Thyroid gland (tissue), 4 donors: ENCODE measurements around the gene CD59. TPM values are rescaled to one million over a fixed set of nuclear protein-coding genes. Genes with fewer than 3 reads are reported as not detected.

Experiments
- DNase-seq, 2 donors: peaks; one replicate each; pipeline ENCODE4 v3.0.0-alpha.2; 2019
- H3K27ac ChIP-seq, 3 donors: fragments of 200-600 bp; sonication (generic); 1 replicate in 2 of 3; 2 replicates in 1 of 3; pipeline ENCODE4 v1.5.1; 2016 to 2019; ENCODE audit warnings: mild to moderate bottlenecking in 1 of 3, moderate library complexity in 1 of 3
- H3K27me3 ChIP-seq: fragments of 200-600 bp; sonication (generic); one replicate; pipeline ENCODE4 v1.5.1; 2019
- H3K36me3 ChIP-seq, 2 donors: fragments of 200-600 bp; sonication (generic); one replicate each; pipeline ENCODE4 v1.5.1; 2016 to 2019
- H3K4me1 ChIP-seq, 2 donors: fragments of 200-600 bp; sonication (generic); one replicate each; pipeline ENCODE4 v1.5.1; 2017 to 2019
- H3K4me3 ChIP-seq, 3 donors: fragments of 200-600 bp; sonication (generic); replicated peaks in 1 of 3; 1 replicate in 2 of 3; 2 replicates in 1 of 3; pipeline ENCODE4 v1.5.1; 2016; ENCODE audit warnings: mild to moderate bottlenecking in 1 of 3
- H3K9me3 ChIP-seq: fragments of 200-600 bp; sonication (generic); one replicate; pipeline ENCODE4 v1.5.1; 2017
- CTCF ChIP-seq, 6 experiments: fragments of 200-600 bp in 3 of 6; fragments of 450-650 bp in 3 of 6; sonication (generic) in 3 of 6; IDR thresholded peaks; one replicate each; pipeline ENCODE4 v1.5.1; 2016 to 2019; ENCODE audit warnings: antibody characterized with exemption in 6 of 6, mild to moderate bottlenecking in 2 of 6, inconsistent platforms in 1 of 6, moderate library complexity in 1 of 6
- POLR2A ChIP-seq, 2 donors: fragments of 450-650 bp; IDR thresholded peaks; one replicate each; pipeline ENCODE4 v1.6.1; 2017; ENCODE audit warnings: antibody characterized with exemption in 2 of 2, mild to moderate bottlenecking in 2 of 2, moderate library complexity in 1 of 2
- WGBS, 2 donors: methylation state at CpG; one replicate each; pipeline ENCODE4 v1.1.5; 2017; 5-methylcytosine and 5-hydroxymethylcytosine counted together
- intact Hi-C: fragments of 100-400 bp; cut with DNase I; formaldehyde crosslinking; loops from one replicate; pipeline ENCODE4 v1.15.1; 2023
- total RNA-seq, 4 donors: library from RNA; depleted of rRNA; stranded (reverse); fragments of >200 nt; gene quantifications; one replicate each; pipeline ENCODE4 v1.2.3, GENCODE V29; 2016

CD59 gene
- total RNA-seq, 4 donors from 2014 or later = 367 to 562 (median 504) TPM

GRCh38 chr11:33689085-33689484 lies 47.1 kb downstream of the CD59 start:
- no peak for DNase-seq
- Histone ChIP-seq H3K4me1 (peaks cover 20 to 39% of the 10 kb centered on the region in 2 donors), H3K9me3 (no peaks in the 10 kb centered on the region), H3K4me3 (no peak overlapping the region), H3K27ac (peak overlapping the region in 2 of 3 donors; percentile 86 to 89), H3K36me3 (no peaks in the 10 kb centered on the region), H3K27me3 (no peaks in the 10 kb centered on the region)
- intact Hi-C loops = loop anchor here (5.0 kb wide), 1 partner anchor 327 kb away; no protein-coding TSS in a partner anchor
- no peak for TF ChIP-seq POLR2A (IDR thresholded peaks at IDR 0.05)
- no peak for TF ChIP-seq CTCF (IDR thresholded peaks at IDR 0.05)
- WGBS, 2 donors = 84 to 91% methylated on average over 4 of the region's 4 CpGs

GRCh38 chr11:33687733-33688479 lies 48.3 kb downstream of the CD59 start:
- H3K36me3 ChIP-seq = no peaks in the 10 kb centered on the region
- no peak overlapping the region for H3K4me3 ChIP-seq
- H3K27ac ChIP-seq = no peak overlapping the region
- TF ChIP-seq CTCF (IDR thresholded peaks at IDR 0.05) (peak; percentile 50 to 92 (median 80)), POLR2A (IDR thresholded peaks at IDR 0.05) (no peak)
- no peaks in the 10 kb centered on the region for H3K9me3 ChIP-seq
- peak; percentile 62 to 68 for DNase-seq
- WGBS, 2 donors = 49 to 54% methylated on average over 2 of the region's 2 CpGs
- H3K27me3 ChIP-seq = no peaks in the 10 kb centered on the region
- intact Hi-C loops = loop anchor here (2.0 to 5.0 kb wide), 2 partner anchors 143 to 326 kb away; no protein-coding TSS in a partner anchor
- H3K4me1 ChIP-seq = peaks cover 20 to 33% of the 10 kb centered on the region in 2 donors

- H3K27ac ChIP-seq = no peak overlapping the region
- H3K27me3 ChIP-seq = no peaks in the 10 kb centered on the region
- no peaks in the 10 kb centered on the region for H3K36me3 ChIP-seq
- H3K4me3 ChIP-seq = no peak overlapping the region
- no peaks in the 10 kb centered on the region for H3K9me3 ChIP-seq
- intact Hi-C loops = loop anchor here (5.0 kb wide), 1 partner anchor 323 kb away; no protein-coding TSS in a partner anchor
- TF ChIP-seq POLR2A (IDR thresholded peaks at IDR 0.05) (no peak), CTCF (IDR thresholded peaks at IDR 0.05) (no peak)
- H3K4me1 ChIP-seq = peaks cover 0 to 10% of the 10 kb centered on the region in 2 donors
- DNase-seq = no peak
- WGBS, 2 donors = 74 to 95% methylated on average over 3 of the region's 3 CpGs
Measured at GRCh38 chr11:33685082-33685481, 51.1 kb downstream of the CD59 start.

- no peaks in the 10 kb centered on the region for H3K36me3 ChIP-seq
- no peaks in the 10 kb centered on the region for H3K27me3 ChIP-seq
- no peak for DNase-seq
- 79 to 86% methylated on average over 5 of the region's 5 CpGs for WGBS, 2 donors
- H3K4me3 ChIP-seq = no peak overlapping the region
- intact Hi-C loops = no loop called here
- no peak overlapping the region for H3K27ac ChIP-seq
- TF ChIP-seq CTCF (IDR thresholded peaks at IDR 0.05) (no peak), POLR2A (IDR thresholded peaks at IDR 0.05) (no peak)
- H3K9me3 ChIP-seq = no peaks in the 10 kb centered on the region
- H3K4me1 ChIP-seq = peaks cover 0 to 1% of the 10 kb centered on the region in 2 donors
Measured at GRCh38 chr11:33684003-33684706, 52.1 kb downstream of the CD59 start.

- Histone ChIP-seq H3K27ac (no peak overlapping the region), H3K4me1 (no peaks in the 10 kb centered on the region), H3K4me3 (no peak overlapping the region), H3K36me3 (no peaks in the 10 kb centered on the region), H3K27me3 (no peaks in the 10 kb centered on the region), H3K9me3 (no peaks in the 10 kb centered on the region)
- 80 to 96% methylated on average over 3 to 4 of the region's 4 CpGs for WGBS, 2 donors
- no peak for DNase-seq
- TF ChIP-seq POLR2A (IDR thresholded peaks at IDR 0.05) = no peak
- peak in 1 of 6 experiments; percentile 8 for TF ChIP-seq CTCF (IDR thresholded peaks at IDR 0.05)
- intact Hi-C loops = no loop called here
Measured at GRCh38 chr11:33682446-33682845, 53.8 kb downstream of the CD59 start.
